ENCODE results near the gene INTU.

GRCh38 chr4:127685292-127685691 is 52.5 kb downstream of the INTU start:
- no peak for TF ChIP-seq CTCF (conservative IDR thresholded peaks at IDR 0.05; ENCODE audit: low read length)
- TF ChIP-seq EZH2phosphoT487 (IDR thresholded peaks at IDR 0.05; ENCODE audit: borderline replicate concordance): no peak
